Measurements from ENCODE around the gene GART.
"Not testable (repeated sequence)": the region's sequence is repeated elsewhere in the genome, so short reads cannot be mapped to it uniquely, and the experiment has no call there.

Gene GART

DNA sequence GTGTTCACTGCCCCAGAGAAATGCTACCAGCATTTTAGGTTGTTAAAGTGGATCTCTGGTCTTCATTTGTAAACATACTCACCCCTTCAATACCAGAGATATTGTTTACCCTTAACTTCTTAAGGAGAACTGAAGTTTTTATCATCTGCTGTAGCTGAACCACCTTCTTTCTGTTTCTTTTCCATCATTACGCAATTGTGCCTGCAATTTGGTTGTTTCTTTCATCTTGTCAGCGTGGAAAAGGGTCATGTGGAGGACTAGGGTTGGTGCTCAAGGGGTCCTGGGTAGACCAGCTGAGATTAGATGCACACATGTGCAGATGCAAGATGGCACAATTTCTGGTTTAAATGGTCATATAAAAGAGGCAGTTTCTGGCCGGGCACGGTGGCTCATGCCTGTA, 23.0 kb downstream of the GART start:
- 100% methylated on average over 2 of the region's 4 CpGs for WGBS (ENCODE audit: insufficient coverage)
- Histone ChIP-seq H3K4me1 (ENCODE audit: control extremely low read depth in 1 of 4, control insufficient read depth in 4 of 4, insufficient read depth in 4 of 4, low read length in 3 of 4) (no peaks in the 10 kb centered on the region), H3K4me3 (ENCODE audit: control insufficient read depth in 1 of 7, extremely low read depth in 1 of 7, insufficient read depth in 4 of 7, low read depth in 2 of 7, low read length in 6 of 7) (no peak overlapping the region), H3K36me3 (ENCODE audit: control insufficient read depth in 4 of 4, insufficient read depth in 4 of 4, low read length in 3 of 4) (peaks cover 39 to 65% (median 51%) of the 10 kb centered on the region in 4 experiments), H3K27me3 (replicated peaks in 2 of 5; ENCODE audit: control insufficient read depth in 4 of 5, insufficient read depth in 5 of 5, low read length in 4 of 5) (no peaks in the 10 kb centered on the region), H3K9me3 (ENCODE audit: control extremely low read depth in 1 of 5, control insufficient read depth in 4 of 5, insufficient read depth in 2 of 5, low read depth in 1 of 5, low read length in 4 of 5) (no peaks in the 10 kb centered on the region), H3K27ac (ENCODE audit: insufficient read depth in 1 of 2, low read depth in 1 of 2, low read length in 2 of 2, poor library complexity in 1 of 2, severe bottlenecking in 2 of 2) (no peak overlapping the region)
- ChIA-PET POLR2A (no interaction called here), CTCF (interaction anchor here (0.5 kb wide), 1 partner anchor 31 kb away, joined by 3 read pairs; no protein-coding TSS in a partner anchor)
- DNase-seq: no peak

DNA sequence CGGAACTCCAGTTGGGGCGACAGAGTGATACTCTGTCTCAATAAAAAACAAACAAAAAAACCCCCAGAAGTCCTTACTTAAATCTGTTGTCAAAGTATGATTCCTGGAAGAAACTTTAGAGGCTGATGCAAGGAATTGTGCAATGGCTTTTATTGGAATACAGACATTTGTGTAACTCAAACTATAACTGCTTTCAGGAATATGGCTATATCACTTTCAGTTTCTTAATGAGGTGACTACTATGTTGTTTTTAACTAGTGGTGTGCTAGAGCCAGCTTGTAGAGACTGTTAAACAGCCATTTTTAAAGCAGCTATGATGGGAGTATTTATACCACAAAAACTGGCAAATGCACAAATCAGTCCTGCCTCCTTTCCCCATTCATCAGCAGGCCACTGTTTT, 27.7 kb downstream of the GART start:
- H3K27ac ChIP-seq (ENCODE audit: insufficient read depth in 1 of 2, low read depth in 1 of 2, low read length in 2 of 2, poor library complexity in 1 of 2, severe bottlenecking in 2 of 2): no peak overlapping the region
- H3K4me3 ChIP-seq (ENCODE audit: control insufficient read depth in 1 of 7, extremely low read depth in 1 of 7, insufficient read depth in 4 of 7, low read depth in 2 of 7, low read length in 6 of 7): no peak overlapping the region
- H3K27me3 ChIP-seq (replicated peaks in 2 of 5; ENCODE audit: control insufficient read depth in 4 of 5, insufficient read depth in 5 of 5, low read length in 4 of 5): no peaks in the 10 kb centered on the region
- no peaks in the 10 kb centered on the region for H3K4me1 ChIP-seq (ENCODE audit: control extremely low read depth in 1 of 4, control insufficient read depth in 4 of 4, insufficient read depth in 4 of 4, low read length in 3 of 4)
- DNase-seq: no peak
- ChIA-PET CTCF (interaction anchor here (1.1 to 1.6 kb wide), 2 partner anchors 34 to 91 kb away, joined by 4 to 5 read pairs; partner anchors contain the start of gene TMEM50B), POLR2A (no interaction called here)
- no peaks in the 10 kb centered on the region for H3K9me3 ChIP-seq (ENCODE audit: control extremely low read depth in 1 of 5, control insufficient read depth in 4 of 5, insufficient read depth in 2 of 5, low read depth in 1 of 5, low read length in 4 of 5)
- WGBS (ENCODE audit: insufficient coverage): no CpG with 5 or more reads among the region's 2 CpGs
- H3K36me3 ChIP-seq (ENCODE audit: control insufficient read depth in 4 of 4, insufficient read depth in 4 of 4, low read length in 3 of 4): peaks cover 44 to 90% (median 64%) of the 10 kb centered on the region in 4 experiments

DNA sequence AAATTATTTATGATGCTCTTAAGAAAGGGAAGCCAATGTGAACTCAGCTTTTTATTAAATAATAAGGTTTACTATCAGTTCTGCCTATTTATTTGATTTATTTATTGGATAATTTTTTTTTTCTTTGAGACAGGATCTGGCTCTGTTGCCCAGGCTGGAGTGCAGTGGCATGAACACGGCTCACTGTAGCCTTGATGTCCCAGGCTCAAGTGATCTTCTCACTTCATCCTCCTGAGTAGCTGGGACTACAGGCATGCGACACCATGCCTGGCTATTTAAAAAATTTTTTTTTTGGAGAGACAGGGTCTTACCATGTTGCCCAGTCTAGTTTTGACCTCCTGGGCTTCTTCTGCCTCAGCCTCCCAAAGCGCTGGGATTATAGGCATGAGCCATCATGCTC, 29.4 kb downstream of the GART start:
- ChIA-PET POLR2A (interaction anchor here (1.2 kb wide), 1 partner anchor 43 kb away, joined by 4 read pairs; no protein-coding TSS in a partner anchor), CTCF (interaction anchor here (0.6 to 1.9 kb wide), 3 partner anchors 11 to 251 kb away, joined by 3 to 4 read pairs (median 3); no protein-coding TSS in a partner anchor)
- H3K36me3 ChIP-seq (ENCODE audit: control insufficient read depth in 4 of 4, insufficient read depth in 4 of 4, low read length in 3 of 4): peaks cover 37 to 89% (median 63%) of the 10 kb centered on the region in 4 experiments
- DNase-seq: no peak
- WGBS (ENCODE audit: insufficient coverage): 94% methylated on average over 3 of the region's 3 CpGs
- H3K27me3 ChIP-seq (replicated peaks in 2 of 5; ENCODE audit: control insufficient read depth in 4 of 5, insufficient read depth in 5 of 5, low read length in 4 of 5): no peaks in the 10 kb centered on the region
- H3K4me1 ChIP-seq (ENCODE audit: control extremely low read depth in 1 of 4, control insufficient read depth in 4 of 4, insufficient read depth in 4 of 4, low read length in 3 of 4): no peaks in the 10 kb centered on the region
- no peak overlapping the region for H3K27ac ChIP-seq (ENCODE audit: insufficient read depth in 1 of 2, low read depth in 1 of 2, low read length in 2 of 2, poor library complexity in 1 of 2, severe bottlenecking in 2 of 2)
- no peak overlapping the region for H3K4me3 ChIP-seq (ENCODE audit: control insufficient read depth in 1 of 7, extremely low read depth in 1 of 7, insufficient read depth in 4 of 7, low read depth in 2 of 7, low read length in 6 of 7)
- no peaks in the 10 kb centered on the region for H3K9me3 ChIP-seq (ENCODE audit: control extremely low read depth in 1 of 5, control insufficient read depth in 4 of 5, insufficient read depth in 2 of 5, low read depth in 1 of 5, low read length in 4 of 5)

DNA sequence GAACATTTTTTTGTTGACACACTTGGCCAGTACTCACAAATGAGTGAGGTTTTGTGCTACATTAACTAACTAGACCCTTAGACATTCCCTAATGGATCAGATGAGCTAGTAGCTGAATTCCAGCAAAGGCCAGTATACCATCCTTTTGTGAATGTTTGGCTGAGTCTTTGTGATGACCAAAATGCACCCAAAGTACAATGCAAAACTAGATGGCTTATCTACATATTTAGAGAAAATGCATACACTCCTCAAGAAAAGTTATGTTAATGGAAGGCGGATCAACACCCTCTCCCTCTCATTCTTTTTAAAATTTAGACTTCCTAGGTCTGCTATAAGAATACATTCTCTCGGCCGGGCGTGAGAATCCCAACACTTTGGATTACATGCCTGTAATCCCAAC, 30.3 kb downstream of the GART start:
- no peaks in the 10 kb centered on the region for H3K9me3 ChIP-seq (ENCODE audit: control extremely low read depth in 1 of 5, control insufficient read depth in 4 of 5, insufficient read depth in 2 of 5, low read depth in 1 of 5, low read length in 4 of 5)
- no peaks in the 10 kb centered on the region for H3K27me3 ChIP-seq (replicated peaks in 2 of 5; ENCODE audit: control insufficient read depth in 4 of 5, insufficient read depth in 5 of 5, low read length in 4 of 5)
- no peak overlapping the region for H3K4me3 ChIP-seq (ENCODE audit: control insufficient read depth in 1 of 7, extremely low read depth in 1 of 7, insufficient read depth in 4 of 7, low read depth in 2 of 7, low read length in 6 of 7)
- no peak for DNase-seq
- POLR2A ChIA-PET: no interaction called here
- CTCF ChIA-PET: no interaction called here
- H3K27ac ChIP-seq (ENCODE audit: insufficient read depth in 1 of 2, low read depth in 1 of 2, low read length in 2 of 2, poor library complexity in 1 of 2, severe bottlenecking in 2 of 2): no peak overlapping the region
- WGBS (ENCODE audit: insufficient coverage): 100% methylated on average over 2 of the region's 4 CpGs
- peaks cover 31 to 88% (median 63%) of the 10 kb centered on the region in 4 experiments for H3K36me3 ChIP-seq (ENCODE audit: control insufficient read depth in 4 of 4, insufficient read depth in 4 of 4, low read length in 3 of 4)
- H3K4me1 ChIP-seq (ENCODE audit: control extremely low read depth in 1 of 4, control insufficient read depth in 4 of 4, insufficient read depth in 4 of 4, low read length in 3 of 4): no peaks in the 10 kb centered on the region

DNA sequence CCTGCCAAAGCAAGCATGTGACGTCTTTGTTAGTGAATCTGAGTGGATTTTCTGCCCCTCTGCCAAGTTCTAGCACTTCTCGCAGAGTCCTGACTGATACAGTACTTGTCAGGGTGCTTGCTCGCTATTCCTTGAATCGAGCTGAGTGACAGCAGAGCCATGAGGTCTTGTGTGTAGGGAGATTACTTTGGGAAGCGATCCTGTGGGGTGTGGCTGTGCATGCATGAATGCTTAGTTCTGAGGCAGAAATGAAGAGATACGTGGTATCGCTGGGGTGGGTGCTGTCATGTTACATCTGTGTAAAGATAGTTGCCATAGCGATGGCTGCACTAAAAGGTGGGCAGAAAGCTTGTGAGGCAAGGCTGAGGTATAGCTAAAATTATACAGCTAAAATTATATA, 31.1 kb downstream of the GART start:
- H3K4me1 ChIP-seq (ENCODE audit: control extremely low read depth in 1 of 4, control insufficient read depth in 4 of 4, insufficient read depth in 4 of 4, low read length in 3 of 4): no peaks in the 10 kb centered on the region
- ChIA-PET CTCF (no interaction called here), POLR2A (no interaction called here)
- no peaks in the 10 kb centered on the region for H3K27me3 ChIP-seq (replicated peaks in 2 of 5; ENCODE audit: control insufficient read depth in 4 of 5, insufficient read depth in 5 of 5, low read length in 4 of 5)
- H3K36me3 ChIP-seq (ENCODE audit: control insufficient read depth in 4 of 4, insufficient read depth in 4 of 4, low read length in 3 of 4): peaks cover 29 to 87% (median 59%) of the 10 kb centered on the region in 4 experiments
- H3K4me3 ChIP-seq (ENCODE audit: control insufficient read depth in 1 of 7, extremely low read depth in 1 of 7, insufficient read depth in 4 of 7, low read depth in 2 of 7, low read length in 6 of 7): no peak overlapping the region
- H3K27ac ChIP-seq (ENCODE audit: insufficient read depth in 1 of 2, low read depth in 1 of 2, low read length in 2 of 2, poor library complexity in 1 of 2, severe bottlenecking in 2 of 2): no peak overlapping the region
- no peaks in the 10 kb centered on the region for H3K9me3 ChIP-seq (ENCODE audit: control extremely low read depth in 1 of 5, control insufficient read depth in 4 of 5, insufficient read depth in 2 of 5, low read depth in 1 of 5, low read length in 4 of 5)
- 96% methylated on average over 4 of the region's 8 CpGs for WGBS (ENCODE audit: insufficient coverage)
- DNase-seq: no peak

DNA sequence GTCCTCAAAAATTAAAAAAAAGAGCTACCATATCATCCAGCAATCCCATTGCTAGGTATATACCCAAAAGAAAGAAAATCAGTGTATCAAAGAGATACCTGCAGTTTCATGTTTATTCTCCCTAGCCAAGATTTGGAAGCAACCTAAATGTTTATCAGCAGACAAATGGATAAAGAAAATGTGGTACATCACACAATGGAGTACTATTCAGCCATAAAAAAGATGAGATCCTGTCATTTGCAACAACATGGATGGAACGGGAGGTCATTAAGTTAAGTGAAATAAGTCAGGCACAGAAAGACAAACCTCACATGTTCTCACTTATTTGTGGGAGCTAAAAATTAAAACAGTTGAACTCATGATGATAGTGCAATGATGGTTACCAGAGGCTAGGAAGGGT, 34.9 kb downstream of the GART start:
- DNase-seq; H3K27ac ChIP-seq (ENCODE audit: insufficient read depth in 1 of 2, low read depth in 1 of 2, low read length in 2 of 2, poor library complexity in 1 of 2, severe bottlenecking in 2 of 2); H3K4me3 ChIP-seq (ENCODE audit: control insufficient read depth in 1 of 7, extremely low read depth in 1 of 7, insufficient read depth in 4 of 7, low read depth in 2 of 7, low read length in 6 of 7); H3K27me3 ChIP-seq (replicated peaks in 2 of 5; ENCODE audit: control insufficient read depth in 4 of 5, insufficient read depth in 5 of 5, low read length in 4 of 5); H3K9me3 ChIP-seq (ENCODE audit: control extremely low read depth in 1 of 5, control insufficient read depth in 4 of 5, insufficient read depth in 2 of 5, low read depth in 1 of 5, low read length in 4 of 5); CTCF ChIA-PET; H3K4me1 ChIP-seq (ENCODE audit: control extremely low read depth in 1 of 4, control insufficient read depth in 4 of 4, insufficient read depth in 4 of 4, low read length in 3 of 4): not testable (repeated sequence)
- peaks cover 31 to 70% (median 62%) of the 10 kb centered on the region in 4 experiments for H3K36me3 ChIP-seq (ENCODE audit: control insufficient read depth in 4 of 4, insufficient read depth in 4 of 4, low read length in 3 of 4)
- POLR2A ChIA-PET: interaction anchor here (0.5 kb wide), 1 partner anchor 236 kb away, joined by 4 read pairs; no protein-coding TSS in a partner anchor
- 100% methylated on average over 1 of the region's 1 CpG for WGBS (ENCODE audit: insufficient coverage)

DNA sequence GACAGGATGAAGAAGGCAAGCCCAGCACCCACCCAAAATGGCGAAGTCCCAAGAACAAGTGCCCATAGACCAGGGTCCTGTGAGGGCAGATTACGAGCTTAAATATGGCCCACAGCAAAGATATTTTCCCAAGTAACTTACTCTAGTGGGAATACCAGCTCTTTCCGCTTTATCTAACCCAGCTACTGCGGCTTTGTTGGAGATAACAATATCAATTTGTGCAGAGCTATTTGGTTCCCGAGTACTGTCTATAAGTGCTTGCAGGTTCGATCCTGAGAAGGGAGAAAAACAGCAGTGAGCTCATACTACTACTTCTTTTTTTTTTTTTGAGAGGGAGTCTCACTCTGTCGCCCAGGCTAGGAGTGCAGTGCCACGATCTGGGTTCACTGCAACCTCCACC, 36.1 kb downstream of the GART start:
- Histone ChIP-seq H3K4me1 (ENCODE audit: control extremely low read depth in 1 of 4, control insufficient read depth in 4 of 4, insufficient read depth in 4 of 4, low read length in 3 of 4) (no peaks in the 10 kb centered on the region), H3K9me3 (ENCODE audit: control extremely low read depth in 1 of 5, control insufficient read depth in 4 of 5, insufficient read depth in 2 of 5, low read depth in 1 of 5, low read length in 4 of 5) (no peaks in the 10 kb centered on the region), H3K36me3 (ENCODE audit: control insufficient read depth in 4 of 4, insufficient read depth in 4 of 4, low read length in 3 of 4) (peaks cover 25 to 62% (median 51%) of the 10 kb centered on the region in 4 experiments), H3K27me3 (replicated peaks in 2 of 5; ENCODE audit: control insufficient read depth in 4 of 5, insufficient read depth in 5 of 5, low read length in 4 of 5) (no peaks in the 10 kb centered on the region), H3K4me3 (ENCODE audit: control insufficient read depth in 1 of 7, extremely low read depth in 1 of 7, insufficient read depth in 4 of 7, low read depth in 2 of 7, low read length in 6 of 7) (no peak overlapping the region), H3K27ac (ENCODE audit: insufficient read depth in 1 of 2, low read depth in 1 of 2, low read length in 2 of 2, poor library complexity in 1 of 2, severe bottlenecking in 2 of 2) (no peak overlapping the region)
- CTCF ChIA-PET: no interaction called here
- 100% methylated on average over 4 of the region's 8 CpGs for WGBS (ENCODE audit: insufficient coverage)
- POLR2A ChIA-PET: interaction anchor here (1.2 kb wide), 1 partner anchor 26 kb away, joined by 3 read pairs; the partner anchor contains the start of gene TMEM50B
- DNase-seq: no peak

Measured in common myeloid progenitor, CD34-positive (primary cell).